ENCODE results near the gene ATXN1.

The ATXN1 gene

DNA sequence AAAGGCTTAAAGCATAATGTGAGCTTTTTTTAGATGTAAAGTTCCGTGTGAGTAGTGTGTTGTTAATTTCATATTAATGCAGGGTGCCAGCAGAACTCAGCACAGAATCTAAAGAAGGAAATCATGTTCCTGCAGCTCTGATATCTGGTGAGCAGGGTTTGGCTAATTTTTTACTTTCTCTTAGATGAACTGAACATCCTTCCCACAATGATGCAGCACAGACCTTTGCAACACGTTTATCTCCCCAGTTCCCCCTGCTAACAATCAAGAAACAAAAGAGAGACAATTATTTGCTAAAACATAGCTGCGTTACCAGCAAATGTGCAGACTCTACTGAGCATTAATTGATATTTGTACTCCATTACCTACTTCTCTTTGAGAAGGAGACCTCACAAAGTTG, 39.1 kb upstream of the ATXN1 start:
- no peak overlapping the region for H3K4me3 ChIP-seq (replicated peaks; ENCODE audit: insufficient read depth, low read length)
- DNase-seq (ENCODE audit: low read depth in 1 of 2, low spot score in 1 of 2): no peak
- H3K27me3 ChIP-seq (ENCODE audit: insufficient read depth, poor library complexity, severe bottlenecking): no peaks in the 10 kb centered on the region
- H3K27ac ChIP-seq (replicated peaks): no peak overlapping the region
- TF ChIP-seq, protein P1, sequence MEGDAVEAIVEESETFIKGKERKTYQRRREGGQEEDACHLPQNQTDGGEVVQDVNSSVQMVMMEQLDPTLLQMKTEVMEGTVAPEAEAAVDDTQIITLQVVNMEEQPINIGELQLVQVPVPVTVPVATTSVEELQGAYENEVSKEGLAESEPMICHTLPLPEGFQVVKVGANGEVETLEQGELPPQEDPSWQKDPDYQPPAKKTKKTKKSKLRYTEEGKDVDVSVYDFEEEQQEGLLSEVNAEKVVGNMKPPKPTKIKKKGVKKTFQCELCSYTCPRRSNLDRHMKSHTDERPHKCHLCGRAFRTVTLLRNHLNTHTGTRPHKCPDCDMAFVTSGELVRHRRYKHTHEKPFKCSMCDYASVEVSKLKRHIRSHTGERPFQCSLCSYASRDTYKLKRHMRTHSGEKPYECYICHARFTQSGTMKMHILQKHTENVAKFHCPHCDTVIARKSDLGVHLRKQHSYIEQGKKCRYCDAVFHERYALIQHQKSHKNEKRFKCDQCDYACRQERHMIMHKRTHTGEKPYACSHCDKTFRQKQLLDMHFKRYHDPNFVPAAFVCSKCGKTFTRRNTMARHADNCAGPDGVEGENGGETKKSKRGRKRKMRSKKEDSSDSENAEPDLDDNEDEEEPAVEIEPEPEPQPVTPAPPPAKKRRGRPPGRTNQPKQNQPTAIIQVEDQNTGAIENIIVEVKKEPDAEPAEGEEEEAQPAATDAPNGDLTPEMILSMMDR (IDR thresholded peaks at IDR 0.05; ENCODE audit: insufficient read depth, low read length): no peak
- TF ChIP-seq POLR2AphosphoS5 (IDR thresholded peaks at IDR 0.05; ENCODE audit: low read depth) (no peak), GABPA (IDR thresholded peaks at IDR 0.05; ENCODE audit: low read depth) (no peak), SPI1 (IDR thresholded peaks at IDR 0.05; ENCODE audit: borderline replicate concordance, low read depth) (no peak)
- TF ChIP-seq, protein P2, sequence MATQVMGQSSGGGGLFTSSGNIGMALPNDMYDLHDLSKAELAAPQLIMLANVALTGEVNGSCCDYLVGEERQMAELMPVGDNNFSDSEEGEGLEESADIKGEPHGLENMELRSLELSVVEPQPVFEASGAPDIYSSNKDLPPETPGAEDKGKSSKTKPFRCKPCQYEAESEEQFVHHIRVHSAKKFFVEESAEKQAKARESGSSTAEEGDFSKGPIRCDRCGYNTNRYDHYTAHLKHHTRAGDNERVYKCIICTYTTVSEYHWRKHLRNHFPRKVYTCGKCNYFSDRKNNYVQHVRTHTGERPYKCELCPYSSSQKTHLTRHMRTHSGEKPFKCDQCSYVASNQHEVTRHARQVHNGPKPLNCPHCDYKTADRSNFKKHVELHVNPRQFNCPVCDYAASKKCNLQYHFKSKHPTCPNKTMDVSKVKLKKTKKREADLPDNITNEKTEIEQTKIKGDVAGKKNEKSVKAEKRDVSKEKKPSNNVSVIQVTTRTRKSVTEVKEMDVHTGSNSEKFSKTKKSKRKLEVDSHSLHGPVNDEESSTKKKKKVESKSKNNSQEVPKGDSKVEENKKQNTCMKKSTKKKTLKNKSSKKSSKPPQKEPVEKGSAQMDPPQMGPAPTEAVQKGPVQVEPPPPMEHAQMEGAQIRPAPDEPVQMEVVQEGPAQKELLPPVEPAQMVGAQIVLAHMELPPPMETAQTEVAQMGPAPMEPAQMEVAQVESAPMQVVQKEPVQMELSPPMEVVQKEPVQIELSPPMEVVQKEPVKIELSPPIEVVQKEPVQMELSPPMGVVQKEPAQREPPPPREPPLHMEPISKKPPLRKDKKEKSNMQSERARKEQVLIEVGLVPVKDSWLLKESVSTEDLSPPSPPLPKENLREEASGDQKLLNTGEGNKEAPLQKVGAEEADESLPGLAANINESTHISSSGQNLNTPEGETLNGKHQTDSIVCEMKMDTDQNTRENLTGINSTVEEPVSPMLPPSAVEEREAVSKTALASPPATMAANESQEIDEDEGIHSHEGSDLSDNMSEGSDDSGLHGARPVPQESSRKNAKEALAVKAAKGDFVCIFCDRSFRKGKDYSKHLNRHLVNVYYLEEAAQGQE (IDR thresholded peaks at IDR 0.05; ENCODE audit: insufficient replicate concordance, low read depth): no peak

DNA sequence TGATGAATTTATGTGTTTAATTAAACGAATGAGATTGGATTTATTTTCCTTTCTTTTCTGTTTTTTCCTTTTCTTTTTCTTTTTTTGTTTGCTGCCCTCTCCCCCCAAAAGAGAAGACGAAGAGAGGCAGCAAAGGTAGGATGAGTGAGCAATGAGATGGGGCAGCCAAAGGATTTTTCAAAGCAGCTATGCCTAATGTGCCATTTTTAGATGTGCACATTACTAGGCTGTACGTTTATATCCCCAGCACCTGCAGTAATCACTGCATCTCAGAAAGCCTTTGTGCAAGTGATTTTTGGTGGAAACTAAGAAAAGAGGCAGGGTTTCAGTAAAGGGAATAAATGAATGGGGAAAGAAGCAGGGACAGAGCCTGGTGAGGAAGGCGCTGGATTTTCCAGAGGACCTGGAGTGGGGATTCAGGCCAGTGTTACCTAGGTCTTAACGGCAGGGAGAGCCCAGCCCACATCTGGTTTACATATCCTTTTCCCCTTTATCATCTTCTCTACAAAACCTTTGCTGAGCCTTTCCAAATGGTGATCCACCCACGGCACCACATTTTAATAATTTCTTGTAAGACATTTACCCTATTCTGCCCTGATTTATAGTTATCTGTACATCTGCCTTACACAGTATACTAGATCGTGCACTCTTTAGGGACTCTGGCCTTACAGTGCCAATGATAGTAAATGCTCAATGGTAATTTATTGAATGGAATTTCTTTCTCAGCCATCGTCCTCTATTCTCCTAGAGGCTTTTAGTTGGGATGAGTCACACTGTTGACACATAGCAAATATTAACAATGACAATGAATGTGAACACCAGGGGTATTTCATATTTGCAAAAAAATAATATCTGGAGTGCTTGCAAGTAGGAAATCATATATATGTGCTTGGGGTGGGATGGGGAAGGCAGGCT, 38.3 kb upstream of the ATXN1 start:
- no peaks in the 10 kb centered on the region for H3K27me3 ChIP-seq (ENCODE audit: insufficient read depth, poor library complexity, severe bottlenecking)
- no peak for DNase-seq (ENCODE audit: low read depth in 1 of 2, low spot score in 1 of 2)
- no peak overlapping the region for H3K27ac ChIP-seq (replicated peaks)
- no peak overlapping the region for H3K4me3 ChIP-seq (replicated peaks; ENCODE audit: insufficient read depth, low read length)
- TF ChIP-seq, protein P2 (IDR thresholded peaks at IDR 0.05; ENCODE audit: insufficient replicate concordance, low read depth): no peak
- TF ChIP-seq, protein P1 (IDR thresholded peaks at IDR 0.05; ENCODE audit: insufficient read depth, low read length): no peak
- TF ChIP-seq SPI1 (IDR thresholded peaks at IDR 0.05; ENCODE audit: borderline replicate concordance, low read depth) (no peak), POLR2AphosphoS5 (IDR thresholded peaks at IDR 0.05; ENCODE audit: low read depth) (no peak), GABPA (IDR thresholded peaks at IDR 0.05; ENCODE audit: low read depth) (no peak)

DNA sequence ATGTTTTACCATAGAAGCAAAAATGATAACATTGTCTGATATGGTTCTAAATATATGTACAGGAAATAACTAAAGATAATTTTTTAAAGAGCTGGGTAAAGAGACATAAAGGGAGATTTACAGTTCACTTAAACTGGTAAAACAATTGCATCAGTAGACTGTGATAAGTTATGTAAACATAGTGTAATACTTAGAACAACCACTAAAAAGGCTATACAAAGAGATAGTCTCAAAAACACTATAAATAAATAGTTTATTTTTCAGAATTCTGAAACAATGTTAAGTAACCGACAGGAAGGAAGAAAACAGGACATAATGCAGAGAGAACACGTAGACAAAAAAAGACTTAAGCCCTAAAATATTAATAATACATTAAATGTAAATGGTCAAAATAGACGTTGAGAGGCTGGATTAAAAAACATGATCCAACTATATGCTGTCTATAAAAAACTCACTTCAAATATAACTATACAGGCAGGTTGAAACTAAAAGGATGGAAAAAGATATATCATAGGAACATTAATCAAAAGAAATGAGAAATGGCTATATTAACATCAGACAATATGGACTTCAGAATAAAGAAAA, 32.7 kb upstream of the ATXN1 start:
- no peak overlapping the region for H3K27ac ChIP-seq (replicated peaks)
- H3K4me3 ChIP-seq (replicated peaks; ENCODE audit: insufficient read depth, low read length): no peak overlapping the region
- no peak for DNase-seq (ENCODE audit: low read depth in 1 of 2, low spot score in 1 of 2)
- TF ChIP-seq SPI1 (IDR thresholded peaks at IDR 0.05; ENCODE audit: borderline replicate concordance, low read depth): no peak
- TF ChIP-seq, protein P1 (IDR thresholded peaks at IDR 0.05; ENCODE audit: insufficient read depth, low read length): no peak
- no peak for TF ChIP-seq POLR2AphosphoS5 (IDR thresholded peaks at IDR 0.05; ENCODE audit: low read depth)
- TF ChIP-seq, protein P2 (IDR thresholded peaks at IDR 0.05; ENCODE audit: insufficient replicate concordance, low read depth): no peak
- no peak for TF ChIP-seq GABPA (IDR thresholded peaks at IDR 0.05; ENCODE audit: low read depth)
- H3K27me3 ChIP-seq (ENCODE audit: insufficient read depth, poor library complexity, severe bottlenecking): no peaks in the 10 kb centered on the region

Measured in HL-60 (cell line).